Measurements from ENCODE around the gene DIDO1.
A peak's percentile ranks its signal among the peaks of the same experiment; 100 is the strongest.

DNA sequence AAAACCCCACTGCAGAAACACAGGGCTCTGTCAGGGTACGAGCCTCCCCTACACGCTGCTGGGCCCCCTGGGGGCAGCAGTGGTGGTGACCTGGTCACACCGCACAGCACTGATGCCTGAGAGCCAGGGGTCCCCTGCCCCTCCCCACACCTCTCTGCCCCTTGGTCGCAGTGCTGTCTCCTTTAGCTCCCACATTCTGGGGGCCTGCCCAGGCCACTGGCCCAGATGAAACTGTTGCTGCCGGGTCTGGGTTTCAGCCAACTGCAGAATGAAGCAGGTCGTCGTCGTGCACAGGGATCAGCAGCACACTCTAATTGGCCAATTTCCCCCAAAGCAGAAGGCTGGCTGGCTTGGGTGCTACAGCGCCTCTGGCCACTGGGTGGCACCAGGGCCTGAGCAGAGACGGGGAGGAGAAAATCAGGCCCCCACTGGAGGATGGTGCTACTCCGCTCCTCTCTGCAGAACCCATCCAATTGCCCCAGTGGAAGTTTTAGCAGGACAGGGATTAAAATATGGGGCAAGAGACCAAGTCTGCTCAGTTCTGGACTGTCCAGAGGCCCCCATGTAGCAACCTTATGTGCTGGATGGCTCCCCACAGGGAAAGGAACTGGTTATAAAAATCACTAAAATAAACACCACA is 26.1 kb downstream of the DIDO1 start:
- TF ChIP-seq, protein P1, sequence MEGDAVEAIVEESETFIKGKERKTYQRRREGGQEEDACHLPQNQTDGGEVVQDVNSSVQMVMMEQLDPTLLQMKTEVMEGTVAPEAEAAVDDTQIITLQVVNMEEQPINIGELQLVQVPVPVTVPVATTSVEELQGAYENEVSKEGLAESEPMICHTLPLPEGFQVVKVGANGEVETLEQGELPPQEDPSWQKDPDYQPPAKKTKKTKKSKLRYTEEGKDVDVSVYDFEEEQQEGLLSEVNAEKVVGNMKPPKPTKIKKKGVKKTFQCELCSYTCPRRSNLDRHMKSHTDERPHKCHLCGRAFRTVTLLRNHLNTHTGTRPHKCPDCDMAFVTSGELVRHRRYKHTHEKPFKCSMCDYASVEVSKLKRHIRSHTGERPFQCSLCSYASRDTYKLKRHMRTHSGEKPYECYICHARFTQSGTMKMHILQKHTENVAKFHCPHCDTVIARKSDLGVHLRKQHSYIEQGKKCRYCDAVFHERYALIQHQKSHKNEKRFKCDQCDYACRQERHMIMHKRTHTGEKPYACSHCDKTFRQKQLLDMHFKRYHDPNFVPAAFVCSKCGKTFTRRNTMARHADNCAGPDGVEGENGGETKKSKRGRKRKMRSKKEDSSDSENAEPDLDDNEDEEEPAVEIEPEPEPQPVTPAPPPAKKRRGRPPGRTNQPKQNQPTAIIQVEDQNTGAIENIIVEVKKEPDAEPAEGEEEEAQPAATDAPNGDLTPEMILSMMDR (IDR thresholded peaks at IDR 0.05) = peak; percentile 82 to 94 (median 90)
- TF ChIP-seq POLR2A (IDR thresholded peaks at IDR 0.05) = no peak
